Measurements from ENCODE around the gene FAAH. TPM values are rescaled to one million over a fixed set of nuclear protein-coding genes. Genes with fewer than 3 reads are reported as not detected.

FAAH gene
- total RNA-seq, 1 experiment from 2014 or later, result not detected

DNA sequence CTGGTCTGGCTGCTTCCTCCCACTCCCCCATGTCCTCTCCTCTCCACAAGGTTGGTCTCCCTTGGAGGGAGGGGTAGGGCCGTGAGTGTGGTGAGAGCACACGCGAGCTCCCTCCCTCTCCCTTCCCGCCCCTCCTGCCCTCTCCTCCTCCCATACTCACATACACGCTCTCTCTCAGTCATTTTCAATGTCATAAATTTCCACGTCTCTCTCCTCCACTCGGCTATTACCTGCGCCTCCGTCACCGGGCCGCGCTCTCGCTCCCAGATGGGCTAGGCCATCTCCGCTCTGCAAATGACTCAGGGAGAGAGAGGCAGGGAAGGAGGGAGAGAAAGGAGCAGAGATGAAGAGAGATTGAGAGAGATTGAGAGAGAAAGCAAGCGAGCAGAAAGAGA is 58.8 kb downstream of the FAAH start:
- Histone ChIP-seq H3K27ac (ENCODE audit: low read length) (no peak overlapping the region), H3K27me3 (ENCODE audit: low read length) (no peaks in the 10 kb centered on the region), H3K4me3 (ENCODE audit: low read length) (no peak overlapping the region), H2AFZ (ENCODE audit: low read length) (no peak overlapping the region), H3K9me2 (replicated peaks; ENCODE audit: insufficient read depth, low read length) (no peaks in the 10 kb centered on the region), H3K4me2 (ENCODE audit: low read depth, low read length, poor library complexity, severe bottlenecking) (no peak overlapping the region), H3K9ac (ENCODE audit: low read length) (no peak overlapping the region), H3K36me3 (ENCODE audit: insufficient read depth, low read length) (no peaks in the 10 kb centered on the region), H3K4me1 (ENCODE audit: low read length) (no peaks in the 10 kb centered on the region), H3K79me2 (ENCODE audit: low read length) (no peaks in the 10 kb centered on the region), H3K9me3 (ENCODE audit: low read length) (no peaks in the 10 kb centered on the region), H4K20me1 (ENCODE audit: insufficient read depth, low read depth, low read length) (no peaks in the 10 kb centered on the region)
- no peak for DNase-seq

DNA sequence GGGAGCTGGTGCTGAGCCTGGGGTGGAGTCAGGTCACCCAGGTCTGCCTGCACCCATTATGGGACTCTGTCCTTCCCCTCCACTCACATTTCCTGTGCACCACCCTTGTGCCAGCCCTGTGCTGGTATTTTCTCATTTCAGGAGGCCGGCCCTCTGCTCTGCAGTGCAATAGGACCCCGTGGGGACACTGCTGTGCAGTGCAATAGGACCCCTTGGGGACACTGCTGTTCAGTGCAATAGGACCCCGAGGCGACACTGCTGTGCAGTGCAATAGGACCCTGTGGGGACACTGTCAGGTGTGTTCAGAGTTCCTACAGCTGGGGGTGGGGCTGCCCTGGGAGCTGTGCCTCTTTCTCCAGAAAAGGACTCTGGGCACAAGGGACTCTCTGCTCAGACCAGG is 59.3 kb downstream of the FAAH start:
- H3K9me3 ChIP-seq (ENCODE audit: low read length), result no peaks in the 10 kb centered on the region
- no peaks in the 10 kb centered on the region for H3K36me3 ChIP-seq (ENCODE audit: insufficient read depth, low read length)
- no peak overlapping the region for H2AFZ ChIP-seq (ENCODE audit: low read length)
- no peaks in the 10 kb centered on the region for H3K4me1 ChIP-seq (ENCODE audit: low read length)
- H3K79me2 ChIP-seq (ENCODE audit: low read length), result no peaks in the 10 kb centered on the region
- no peaks in the 10 kb centered on the region for H3K9me2 ChIP-seq (replicated peaks; ENCODE audit: insufficient read depth, low read length)
- no peak overlapping the region for H3K4me2 ChIP-seq (ENCODE audit: low read depth, low read length, poor library complexity, severe bottlenecking)
- no peak overlapping the region for H3K9ac ChIP-seq (ENCODE audit: low read length)
- H3K27me3 ChIP-seq (ENCODE audit: low read length), result no peaks in the 10 kb centered on the region
- no peak overlapping the region for H3K27ac ChIP-seq (ENCODE audit: low read length)
- H3K4me3 ChIP-seq (ENCODE audit: low read length), result no peak overlapping the region
- H4K20me1 ChIP-seq (ENCODE audit: insufficient read depth, low read depth, low read length), result no peaks in the 10 kb centered on the region
- no peak for DNase-seq

DNA sequence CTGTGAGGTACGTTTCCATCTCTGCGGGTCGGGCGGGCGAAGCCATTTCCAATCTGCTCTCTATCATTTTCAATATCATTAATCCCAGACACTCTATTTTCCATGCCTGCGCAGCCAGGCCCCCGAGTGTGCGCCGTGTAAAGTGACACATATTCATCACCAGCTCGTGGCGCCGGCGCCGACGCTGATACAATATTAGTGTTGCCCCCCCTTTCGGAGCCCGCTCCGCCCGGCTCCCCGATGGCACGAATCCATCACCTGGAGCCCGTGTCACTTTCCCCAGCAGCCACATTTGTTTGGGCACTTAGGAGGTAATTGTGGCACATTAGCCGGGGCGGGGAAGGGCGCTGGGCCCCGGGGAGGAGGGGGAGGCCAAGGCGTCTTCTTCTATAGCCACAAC is 61.8 kb downstream of the FAAH start:
- H3K9me2 ChIP-seq (replicated peaks; ENCODE audit: insufficient read depth, low read length), result no peaks in the 10 kb centered on the region
- H3K4me2 ChIP-seq (ENCODE audit: low read depth, low read length, poor library complexity, severe bottlenecking), result no peak overlapping the region
- no peaks in the 10 kb centered on the region for H3K27me3 ChIP-seq (ENCODE audit: low read length)

DNA sequence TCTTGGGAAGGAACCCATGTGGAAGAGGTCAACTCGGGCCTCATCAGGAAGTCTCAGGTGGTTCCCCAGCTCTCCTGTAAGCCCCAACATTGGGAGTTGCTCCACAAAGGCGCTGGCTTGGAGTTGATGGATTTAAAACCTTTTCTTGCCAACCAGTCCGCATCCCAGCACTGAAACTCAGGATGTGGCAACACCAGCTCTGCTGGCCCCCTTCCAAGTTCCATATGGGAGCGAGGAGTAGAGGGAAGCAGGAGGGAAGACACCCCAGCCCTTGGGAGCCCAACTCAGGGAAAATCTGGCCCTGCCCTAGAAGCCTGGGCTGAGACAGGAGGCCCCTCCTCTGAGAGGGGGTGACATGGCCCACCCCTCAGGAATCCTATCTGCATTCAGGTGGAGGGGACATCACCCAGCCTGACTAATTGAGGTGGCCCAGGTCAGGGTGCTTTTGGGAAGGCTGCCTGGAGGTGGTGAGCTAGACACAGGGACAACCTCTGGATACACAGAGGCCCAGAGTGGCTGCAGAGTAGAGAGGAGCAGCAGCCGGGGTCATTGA is 62.4 kb downstream of the FAAH start:
- Histone ChIP-seq H2AFZ (ENCODE audit: low read length) (no peak overlapping the region), H3K4me3 (ENCODE audit: low read length) (no peak overlapping the region), H3K79me2 (ENCODE audit: low read length) (no peaks in the 10 kb centered on the region), H3K9me2 (replicated peaks; ENCODE audit: insufficient read depth, low read length) (no peaks in the 10 kb centered on the region), H3K9me3 (ENCODE audit: low read length) (no peaks in the 10 kb centered on the region), H3K9ac (ENCODE audit: low read length) (no peak overlapping the region), H3K27me3 (ENCODE audit: low read length) (no peaks in the 10 kb centered on the region), H4K20me1 (ENCODE audit: insufficient read depth, low read depth, low read length) (no peaks in the 10 kb centered on the region), H3K36me3 (ENCODE audit: insufficient read depth, low read length) (no peaks in the 10 kb centered on the region), H3K4me2 (ENCODE audit: low read depth, low read length, poor library complexity, severe bottlenecking) (no peak overlapping the region), H3K4me1 (ENCODE audit: low read length) (no peaks in the 10 kb centered on the region), H3K27ac (ENCODE audit: low read length) (no peak overlapping the region)
- no peak for DNase-seq

More for the DNA sequence above, 61.8 kb downstream of the FAAH start:
- Histone ChIP-seq H2AFZ (ENCODE audit: low read length) (no peak overlapping the region), H3K9me3 (ENCODE audit: low read length) (no peaks in the 10 kb centered on the region), H3K4me1 (ENCODE audit: low read length) (no peaks in the 10 kb centered on the region), H3K79me2 (ENCODE audit: low read length) (no peaks in the 10 kb centered on the region), H3K9ac (ENCODE audit: low read length) (no peak overlapping the region), H4K20me1 (ENCODE audit: insufficient read depth, low read depth, low read length) (no peaks in the 10 kb centered on the region), H3K27ac (ENCODE audit: low read length) (no peak overlapping the region), H3K36me3 (ENCODE audit: insufficient read depth, low read length) (no peaks in the 10 kb centered on the region), H3K4me3 (ENCODE audit: low read length) (no peak overlapping the region)
- DNase-seq, result no peak

DNA sequence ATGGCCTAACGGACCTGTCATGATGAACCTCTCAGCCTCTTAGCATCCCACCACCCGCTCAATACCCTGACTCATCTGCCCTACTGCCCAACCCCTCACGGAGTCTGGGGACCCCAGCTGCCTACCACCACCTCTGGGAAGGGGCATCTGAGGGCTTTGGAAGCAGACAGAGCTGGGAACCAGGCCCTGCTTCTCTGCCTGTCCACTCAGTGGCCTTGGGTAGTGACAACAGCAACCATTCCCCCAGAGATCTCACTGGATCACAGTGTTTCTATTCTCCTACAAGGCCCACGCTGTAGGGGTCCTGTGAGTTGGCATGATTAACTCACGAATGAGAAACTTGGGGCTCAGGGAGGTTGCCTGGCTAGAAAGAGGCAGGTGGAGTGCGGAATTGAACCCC is 63.1 kb downstream of the FAAH start:
- no peaks in the 10 kb centered on the region for H3K79me2 ChIP-seq (ENCODE audit: low read length)
- no peak overlapping the region for H3K27ac ChIP-seq (ENCODE audit: low read length)
- H3K4me2 ChIP-seq (ENCODE audit: low read depth, low read length, poor library complexity, severe bottlenecking), result no peak overlapping the region
- H3K4me3 ChIP-seq (ENCODE audit: low read length), result no peak overlapping the region
- no peaks in the 10 kb centered on the region for H3K27me3 ChIP-seq (ENCODE audit: low read length)
- no peaks in the 10 kb centered on the region for H3K4me1 ChIP-seq (ENCODE audit: low read length)
- no peak overlapping the region for H3K9ac ChIP-seq (ENCODE audit: low read length)
- H3K9me2 ChIP-seq (replicated peaks; ENCODE audit: insufficient read depth, low read length), result no peaks in the 10 kb centered on the region
- no peak for DNase-seq
- no peak overlapping the region for H2AFZ ChIP-seq (ENCODE audit: low read length)
- no peaks in the 10 kb centered on the region for H3K36me3 ChIP-seq (ENCODE audit: insufficient read depth, low read length)
- H4K20me1 ChIP-seq (ENCODE audit: insufficient read depth, low read depth, low read length), result no peaks in the 10 kb centered on the region
- H3K9me3 ChIP-seq (ENCODE audit: low read length), result no peaks in the 10 kb centered on the region

DNA sequence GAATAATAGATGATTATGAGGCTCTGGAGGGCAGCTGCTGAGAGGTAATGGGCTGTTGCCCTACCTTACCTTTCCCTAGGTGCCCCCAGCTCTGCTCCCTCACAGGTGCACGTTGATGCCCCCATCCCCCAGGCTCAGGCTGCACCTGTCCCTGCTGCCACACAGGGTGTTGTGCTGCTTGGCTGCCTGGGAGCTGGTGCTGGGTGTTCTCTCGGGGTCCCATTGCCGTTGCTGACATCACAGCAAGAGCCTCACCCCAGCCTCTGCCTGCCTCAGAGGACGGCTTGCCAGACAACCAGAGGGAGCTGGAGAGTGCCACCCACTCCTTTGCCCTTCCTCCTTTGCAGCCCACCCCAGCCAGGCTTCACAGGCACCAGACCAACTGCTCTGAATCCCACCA is 64.1 kb downstream of the FAAH start:
- DNase-seq, result no peak
- no peaks in the 10 kb centered on the region for H3K9me2 ChIP-seq (replicated peaks; ENCODE audit: insufficient read depth, low read length)

DNA sequence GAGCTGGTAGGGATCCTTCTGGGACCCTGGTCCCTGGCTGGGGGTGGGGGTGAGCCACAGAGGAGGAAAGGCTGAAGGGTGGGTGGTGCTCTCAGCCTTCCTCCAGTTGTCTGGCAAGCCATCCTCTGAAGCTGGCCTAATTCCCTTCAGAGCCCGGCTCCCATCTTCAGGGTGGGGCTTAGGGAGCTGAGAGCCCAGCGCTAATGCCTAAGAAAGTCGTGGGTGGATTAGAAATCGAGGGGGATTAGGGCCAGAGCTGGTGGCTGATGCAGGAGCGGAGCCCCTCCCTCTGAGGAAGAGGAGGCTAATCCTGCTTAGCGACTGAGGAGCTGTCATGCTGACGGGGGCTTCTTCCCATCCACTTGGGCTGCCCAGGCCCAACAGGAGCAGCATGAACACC is 64.7 kb downstream of the FAAH start:
- no peak overlapping the region for H3K4me2 ChIP-seq (ENCODE audit: low read depth, low read length, poor library complexity, severe bottlenecking)
- no peak overlapping the region for H3K9ac ChIP-seq (ENCODE audit: low read length)
- H3K9me3 ChIP-seq (ENCODE audit: low read length), result no peaks in the 10 kb centered on the region
- no peaks in the 10 kb centered on the region for H3K9me2 ChIP-seq (replicated peaks; ENCODE audit: insufficient read depth, low read length)
- H3K36me3 ChIP-seq (ENCODE audit: insufficient read depth, low read length), result no peaks in the 10 kb centered on the region
- H3K79me2 ChIP-seq (ENCODE audit: low read length), result no peaks in the 10 kb centered on the region
- no peak for DNase-seq
- no peak overlapping the region for H3K4me3 ChIP-seq (ENCODE audit: low read length)
- no peak overlapping the region for H3K27ac ChIP-seq (ENCODE audit: low read length)
- H4K20me1 ChIP-seq (ENCODE audit: insufficient read depth, low read depth, low read length), result no peaks in the 10 kb centered on the region
- no peak overlapping the region for H2AFZ ChIP-seq (ENCODE audit: low read length)
- no peaks in the 10 kb centered on the region for H3K4me1 ChIP-seq (ENCODE audit: low read length)
- H3K27me3 ChIP-seq (ENCODE audit: low read length), result no peaks in the 10 kb centered on the region

More for the DNA sequence above, 64.1 kb downstream of the FAAH start:
- no peak overlapping the region for H3K27ac ChIP-seq (ENCODE audit: low read length)
- no peaks in the 10 kb centered on the region for H3K79me2 ChIP-seq (ENCODE audit: low read length)
- H3K9me3 ChIP-seq (ENCODE audit: low read length), result no peaks in the 10 kb centered on the region
- H3K9ac ChIP-seq (ENCODE audit: low read length), result no peak overlapping the region
- no peak overlapping the region for H2AFZ ChIP-seq (ENCODE audit: low read length)
- no peak overlapping the region for H3K4me2 ChIP-seq (ENCODE audit: low read depth, low read length, poor library complexity, severe bottlenecking)
- no peak overlapping the region for H3K4me3 ChIP-seq (ENCODE audit: low read length)
- H3K27me3 ChIP-seq (ENCODE audit: low read length), result no peaks in the 10 kb centered on the region
- H4K20me1 ChIP-seq (ENCODE audit: insufficient read depth, low read depth, low read length), result no peaks in the 10 kb centered on the region
- H3K4me1 ChIP-seq (ENCODE audit: low read length), result no peaks in the 10 kb centered on the region
- no peaks in the 10 kb centered on the region for H3K36me3 ChIP-seq (ENCODE audit: insufficient read depth, low read length)

DNA sequence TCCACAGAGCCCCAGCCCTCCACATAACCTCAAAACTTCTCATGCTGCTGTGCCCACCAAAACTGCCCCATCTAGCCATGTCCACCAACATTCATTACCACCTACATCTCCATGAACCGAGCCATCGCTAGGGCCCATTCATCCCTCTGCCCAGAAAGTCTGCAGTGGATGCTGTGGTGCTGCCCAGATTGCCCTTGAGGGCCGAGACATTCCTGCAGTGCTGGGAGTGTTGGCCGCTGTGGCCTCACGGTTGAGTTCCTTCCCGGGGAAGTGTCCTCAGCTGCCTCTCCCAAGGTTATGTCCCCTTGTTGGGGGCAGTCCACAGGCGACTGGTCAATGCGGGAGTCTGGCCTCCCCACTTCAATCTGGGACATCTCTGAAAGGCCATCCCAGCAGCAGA is 65.2 kb downstream of the FAAH start:
- Histone ChIP-seq H3K9ac (ENCODE audit: low read length) (no peak overlapping the region), H3K36me3 (ENCODE audit: insufficient read depth, low read length) (no peaks in the 10 kb centered on the region), H3K79me2 (ENCODE audit: low read length) (no peaks in the 10 kb centered on the region), H3K27ac (ENCODE audit: low read length) (no peak overlapping the region), H3K4me1 (ENCODE audit: low read length) (no peaks in the 10 kb centered on the region), H3K4me2 (ENCODE audit: low read depth, low read length, poor library complexity, severe bottlenecking) (no peak overlapping the region), H2AFZ (ENCODE audit: low read length) (no peak overlapping the region), H3K27me3 (ENCODE audit: low read length) (no peaks in the 10 kb centered on the region), H3K9me2 (replicated peaks; ENCODE audit: insufficient read depth, low read length) (no peaks in the 10 kb centered on the region), H3K4me3 (ENCODE audit: low read length) (no peak overlapping the region), H3K9me3 (ENCODE audit: low read length) (no peaks in the 10 kb centered on the region), H4K20me1 (ENCODE audit: insufficient read depth, low read depth, low read length) (no peaks in the 10 kb centered on the region)
- DNase-seq, result no peak

Measured in Karpas-422 (cell line).